GM23338 (cell line): ENCODE measurements around the gene ETV6.

Experiments used
- CTCF ChIP-seq, 2 experiments: fragments of 200-600 bp in 1 of 2; sonication (generic) in 1 of 2; conservative IDR thresholded peaks; 2 replicates each; pipeline versions ENCODE4 v1.5.1 to v1.6.1; 2016 to 2017; ENCODE audit warnings: antibody characterized with exemption in 2 of 2, low read depth in 2 of 2, mild to moderate bottlenecking in 2 of 2, moderate library complexity in 1 of 2
- EZH2 ChIP-seq: fragments of 200-600 bp; sonication (generic); IDR thresholded peaks from one replicate; pipeline ENCODE4 v1.8.0; 2017; ENCODE audit warnings: antibody characterized with exemption, mild to moderate bottlenecking, low read depth; ENCODE audit not compliant: unreplicated experiment
- EZH2phosphoT487 ChIP-seq: fragments of 200-600 bp; sonication (generic); IDR thresholded peaks from one replicate; pipeline ENCODE4 v1.8.1; 2018; ENCODE audit warnings: antibody characterized with exemption; ENCODE audit not compliant: unreplicated experiment

- TF ChIP-seq CTCF (conservative IDR thresholded peaks at IDR 0.05; ENCODE audit: low read depth in 2 of 2) = no peak
- no peak for TF ChIP-seq EZH2
- no peak for TF ChIP-seq EZH2phosphoT487
These were observed 214.0 kb downstream of the ETV6 start for GRCh38 chr12:11863478-11863906.
